Mucosa of descending colon (tissue), 3 donors: Measurements from ENCODE around the gene RGS6. TPM values are rescaled to one million over a fixed set of nuclear protein-coding genes. Genes with fewer than 3 reads are reported as not detected.

Experiments
- ATAC-seq: fragments of 200-7000 bp; cut with Tn5 transposase; one replicate; pipeline ENCODE4 v1.9.1; 2020; ENCODE audit warnings: mild to moderate bottlenecking, moderate library complexity
- DNase-seq, 3 donors: peaks; one replicate each; pipeline ENCODE4 v3.0.0-alpha.2; 2020
- H3K36me3 ChIP-seq: fragments of 200-600 bp; one replicate; pipeline ENCODE4 v1.8.0; 2021; ENCODE audit warnings: low read depth, mild to moderate bottlenecking
- H3K4me1 ChIP-seq: fragments of 200-600 bp; one replicate; pipeline ENCODE4 v1.8.0; 2021; ENCODE audit warnings: low read depth, mild to moderate bottlenecking
- H3K4me3 ChIP-seq: fragments of 200-600 bp; one replicate; pipeline ENCODE4 v1.8.0; 2021; ENCODE audit warnings: mild to moderate bottlenecking
- H3K9me3 ChIP-seq: fragments of 200-600 bp; one replicate; pipeline ENCODE4 v1.8.0; 2021; ENCODE audit warnings: mild to moderate bottlenecking
- intact Hi-C, 2 donors: fragments of 100-400 bp; cut with DNase I in 1 of 2; cut with micrococcal nuclease in 1 of 2; formaldehyde crosslinking; loops; one replicate each; pipeline versions ENCODE4 v1.11.0 to v1.11.1; 2022; cut with DNase I, micrococcal nuclease
- total RNA-seq, 3 donors: library from RNA; stranded (reverse); fragmentation: NEBNext Ultra II Directional in 2 of 3; extraction: Animal tissue kit (Norgen Biotek cat#: 25700) in 2 of 3; gene quantifications; one replicate each; pipeline versions ENCODE4 v1.2.1 to v1.2.4, GENCODE V29; 2021 to 2023
- TF ChIP-seq, protein P1 (sequence below): fragments of 200-600 bp; IDR thresholded peaks from one replicate; pipeline ENCODE4 v1.8.0; 2022; ENCODE audit warnings: antibody characterized with exemption, mild to moderate bottlenecking
- donor health status: DM: no; HTN: no; CAD: no; lungs with moderate emphysema.
- donor health status: DM: no; HTN: no; CAD: no.
- donor health status: DM: no; HTN: yes; CAD: no.

Gene RGS6
- total RNA-seq, 3 donors from 2014 or later, result 0.66 to 2.5 (median 0.94) TPM

DNA sequence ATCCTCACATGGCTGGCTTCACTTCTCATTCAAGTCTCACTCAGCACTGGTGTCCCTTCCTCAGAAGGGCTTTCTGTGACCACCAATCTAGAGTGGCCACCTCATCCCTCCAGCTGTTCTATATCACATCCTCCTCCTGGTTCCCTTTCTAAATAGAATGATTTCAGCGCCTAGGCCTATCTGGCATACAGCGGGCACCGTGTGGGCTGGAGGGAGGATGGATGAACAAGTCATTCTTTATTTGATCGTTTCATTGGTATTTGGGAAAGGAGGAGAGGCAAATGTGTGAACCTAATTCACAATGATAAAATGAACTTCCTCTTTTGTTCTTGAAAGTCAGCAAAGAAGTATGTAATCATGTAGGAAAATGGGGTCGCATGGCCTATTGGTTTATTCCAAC lies 567.5 kb downstream of the RGS6 start:
- no peaks in the 10 kb centered on the region for H3K4me1 ChIP-seq
- intact Hi-C loops, result no loop called here
- no peaks in the 10 kb centered on the region for H3K36me3 ChIP-seq
- H3K9me3 ChIP-seq, result no peaks in the 10 kb centered on the region
- no peak for ATAC-seq
- TF ChIP-seq, protein P1, sequence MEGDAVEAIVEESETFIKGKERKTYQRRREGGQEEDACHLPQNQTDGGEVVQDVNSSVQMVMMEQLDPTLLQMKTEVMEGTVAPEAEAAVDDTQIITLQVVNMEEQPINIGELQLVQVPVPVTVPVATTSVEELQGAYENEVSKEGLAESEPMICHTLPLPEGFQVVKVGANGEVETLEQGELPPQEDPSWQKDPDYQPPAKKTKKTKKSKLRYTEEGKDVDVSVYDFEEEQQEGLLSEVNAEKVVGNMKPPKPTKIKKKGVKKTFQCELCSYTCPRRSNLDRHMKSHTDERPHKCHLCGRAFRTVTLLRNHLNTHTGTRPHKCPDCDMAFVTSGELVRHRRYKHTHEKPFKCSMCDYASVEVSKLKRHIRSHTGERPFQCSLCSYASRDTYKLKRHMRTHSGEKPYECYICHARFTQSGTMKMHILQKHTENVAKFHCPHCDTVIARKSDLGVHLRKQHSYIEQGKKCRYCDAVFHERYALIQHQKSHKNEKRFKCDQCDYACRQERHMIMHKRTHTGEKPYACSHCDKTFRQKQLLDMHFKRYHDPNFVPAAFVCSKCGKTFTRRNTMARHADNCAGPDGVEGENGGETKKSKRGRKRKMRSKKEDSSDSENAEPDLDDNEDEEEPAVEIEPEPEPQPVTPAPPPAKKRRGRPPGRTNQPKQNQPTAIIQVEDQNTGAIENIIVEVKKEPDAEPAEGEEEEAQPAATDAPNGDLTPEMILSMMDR, result no peak
- H3K4me3 ChIP-seq, result no peak overlapping the region
- no peak for DNase-seq

DNA sequence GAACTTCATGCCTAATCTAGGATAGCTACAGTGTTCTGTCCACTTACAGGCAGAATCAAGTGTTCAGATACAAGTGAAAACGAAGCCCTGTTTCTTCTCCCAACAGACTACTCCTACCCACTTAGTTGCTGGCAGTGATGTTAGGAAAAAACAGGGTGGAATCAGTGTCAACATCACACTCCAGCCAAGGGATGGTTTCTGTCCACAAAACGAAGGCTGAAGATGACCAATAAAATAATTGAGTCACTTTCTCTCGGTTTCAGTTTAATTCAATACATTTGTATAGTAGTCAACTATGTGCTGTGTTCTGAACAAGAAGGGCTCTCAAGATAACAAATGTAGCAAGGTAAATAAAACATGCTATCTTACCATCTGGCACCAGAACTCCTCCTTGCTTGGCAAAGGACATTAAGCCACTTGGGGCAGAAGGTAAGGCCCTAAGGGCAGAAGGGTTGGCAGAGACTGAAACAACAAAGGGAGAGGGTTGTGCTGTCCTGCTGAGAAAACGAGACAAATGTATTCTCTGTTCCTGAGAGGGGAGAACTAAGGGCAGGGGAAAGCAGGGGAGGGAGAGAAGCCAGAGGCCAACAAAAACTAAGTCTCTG lies 568.1 kb downstream of the RGS6 start:
- TF ChIP-seq, protein P1, result no peak
- H3K36me3 ChIP-seq, result no peaks in the 10 kb centered on the region
- no peaks in the 10 kb centered on the region for H3K4me1 ChIP-seq
- intact Hi-C loops, result no loop called here
- H3K4me3 ChIP-seq, result no peak overlapping the region
- no peaks in the 10 kb centered on the region for H3K9me3 ChIP-seq
- DNase-seq (no peak), ATAC-seq (no peak)

DNA sequence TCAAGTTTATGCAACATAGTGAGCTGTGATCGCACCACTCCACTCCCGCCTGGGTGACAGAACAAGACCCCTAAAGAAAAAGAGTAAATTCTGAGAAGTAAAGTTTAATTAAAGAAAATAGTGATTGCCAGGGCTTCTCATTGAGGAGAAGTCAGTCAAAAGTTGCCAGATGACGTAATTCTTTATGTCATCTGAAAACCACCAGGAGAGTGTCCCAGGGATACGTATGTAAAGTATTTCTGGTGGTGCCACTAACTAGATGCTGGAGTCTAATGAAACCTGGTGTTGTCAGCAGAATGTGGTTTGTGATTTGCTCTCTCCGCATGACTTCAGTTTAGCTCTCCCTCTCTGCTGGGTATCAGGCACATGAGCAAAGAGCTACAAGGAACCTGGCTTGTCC lies 569.2 kb downstream of the RGS6 start:
- no peaks in the 10 kb centered on the region for H3K4me1 ChIP-seq
- no peaks in the 10 kb centered on the region for H3K9me3 ChIP-seq
- no peak for DNase-seq
- TF ChIP-seq, protein P1, result no peak
- intact Hi-C loops, result no loop called here
- no peaks in the 10 kb centered on the region for H3K36me3 ChIP-seq
- H3K4me3 ChIP-seq, result no peak overlapping the region
- no peak for ATAC-seq

DNA sequence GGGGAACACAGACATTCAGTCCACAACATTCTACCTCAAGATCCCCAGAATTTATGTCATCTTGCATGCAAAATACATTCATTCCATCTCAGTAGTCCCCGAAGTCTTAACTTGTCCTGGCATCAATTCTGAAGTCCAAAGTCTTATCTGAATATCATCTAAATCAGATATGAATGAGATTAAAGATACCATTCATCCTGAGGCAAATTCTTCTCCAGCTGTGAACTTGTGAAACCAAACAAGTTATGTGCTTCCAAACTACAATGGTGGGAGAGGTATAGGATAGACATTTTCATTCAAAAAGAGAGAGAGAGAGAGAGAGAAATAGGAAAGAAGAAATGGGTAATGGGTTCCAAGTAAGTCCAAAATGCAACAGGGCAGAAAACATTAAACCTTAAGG lies 571.0 kb downstream of the RGS6 start:
- DNase-seq (no peak), ATAC-seq (no peak)
- Histone ChIP-seq H3K4me3 (no peak overlapping the region), H3K9me3 (no peaks in the 10 kb centered on the region), H3K36me3 (no peaks in the 10 kb centered on the region), H3K4me1 (no peaks in the 10 kb centered on the region)
- TF ChIP-seq, protein P1, result no peak
- intact Hi-C loops, result no loop called here

- no peak overlapping the region for H3K4me3 ChIP-seq
- intact Hi-C loops, result no loop called here
- no peaks in the 10 kb centered on the region for H3K4me1 ChIP-seq
- no peaks in the 10 kb centered on the region for H3K9me3 ChIP-seq
- ATAC-seq (no peak), DNase-seq (no peak)
- no peaks in the 10 kb centered on the region for H3K36me3 ChIP-seq
- TF ChIP-seq, protein P1, result no peak
Observed at GRCh38 chr14:72503696-72504368, 571.6 kb downstream of the RGS6 start.
